EL (cell line): ENCODE measurements around the gene PROM2.
A peak's percentile ranks its signal among the peaks of the same experiment; 100 is the strongest.

Experiments
- DNase-seq: peaks from one replicate; pipeline ENCODE4 v3.0.0-alpha.2; 2016

Gene PROM2

GRCh38 chr2:95289253-95289652 is 15.0 kb downstream of the PROM2 start:
- no peak for DNase-seq

GRCh38 chr2:95291222-95291621 is 17.0 kb downstream of the PROM2 start:
- DNase-seq, result no peak

DNA sequence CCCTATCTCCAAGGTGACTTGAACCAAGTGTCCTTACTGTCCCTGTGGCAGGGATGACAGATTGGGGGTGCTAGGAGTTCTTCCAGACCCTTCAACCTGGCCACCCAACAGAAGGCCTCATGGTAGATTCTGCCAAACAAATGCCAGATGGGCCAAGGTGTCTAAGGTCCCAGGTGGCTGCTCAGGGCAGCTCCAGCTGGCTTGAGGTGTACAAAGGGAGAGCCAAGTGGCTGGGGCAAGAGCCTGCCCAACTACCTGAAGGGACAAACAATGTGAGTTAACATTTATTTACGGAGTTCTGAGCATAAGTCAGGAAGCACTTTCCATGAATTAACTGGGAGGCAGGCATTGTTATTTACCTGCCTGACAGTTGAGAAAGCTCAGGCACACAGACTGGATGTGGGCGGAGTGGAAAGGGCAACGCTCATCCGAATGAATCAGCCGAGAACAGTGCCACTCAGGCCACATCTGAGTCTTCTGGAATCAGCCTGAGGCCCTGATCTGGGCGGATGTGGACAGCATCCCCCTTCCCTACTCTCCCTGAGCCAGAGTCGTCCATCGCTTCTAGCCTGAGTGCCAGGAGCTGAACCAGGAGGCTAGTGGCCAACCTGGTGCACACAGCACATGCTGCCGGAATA is 18.5 kb downstream of the PROM2 start:
- DNase-seq, result peak; percentile 83

GRCh38 chr2:95294579-95295250 is 20.5 kb downstream of the PROM2 start:
- DNase-seq, result no peak

DNA sequence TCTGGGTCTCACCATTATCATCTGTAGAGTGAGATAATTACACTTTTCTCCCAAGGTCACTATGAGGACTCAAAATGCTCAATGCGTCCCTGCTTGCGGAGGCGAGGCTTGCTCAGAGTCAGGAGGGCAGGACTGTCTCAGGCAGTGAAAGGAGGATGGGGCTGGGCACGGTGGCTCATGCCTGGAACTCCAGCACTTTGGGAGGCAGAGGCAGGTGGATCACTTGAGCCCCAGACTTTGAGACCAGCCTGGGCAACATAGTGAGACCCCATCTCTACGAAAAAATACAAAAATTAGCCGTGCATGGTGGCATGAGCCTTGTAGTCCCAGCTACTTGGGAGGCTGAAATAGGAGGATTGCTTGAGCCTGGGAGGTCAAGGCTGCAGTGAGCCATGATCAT is 21.1 kb downstream of the PROM2 start:
- DNase-seq, result no peak

- DNase-seq, result no peak
Measured at GRCh38 chr2:95296011-95296410, 21.8 kb downstream of the PROM2 start.

DNA sequence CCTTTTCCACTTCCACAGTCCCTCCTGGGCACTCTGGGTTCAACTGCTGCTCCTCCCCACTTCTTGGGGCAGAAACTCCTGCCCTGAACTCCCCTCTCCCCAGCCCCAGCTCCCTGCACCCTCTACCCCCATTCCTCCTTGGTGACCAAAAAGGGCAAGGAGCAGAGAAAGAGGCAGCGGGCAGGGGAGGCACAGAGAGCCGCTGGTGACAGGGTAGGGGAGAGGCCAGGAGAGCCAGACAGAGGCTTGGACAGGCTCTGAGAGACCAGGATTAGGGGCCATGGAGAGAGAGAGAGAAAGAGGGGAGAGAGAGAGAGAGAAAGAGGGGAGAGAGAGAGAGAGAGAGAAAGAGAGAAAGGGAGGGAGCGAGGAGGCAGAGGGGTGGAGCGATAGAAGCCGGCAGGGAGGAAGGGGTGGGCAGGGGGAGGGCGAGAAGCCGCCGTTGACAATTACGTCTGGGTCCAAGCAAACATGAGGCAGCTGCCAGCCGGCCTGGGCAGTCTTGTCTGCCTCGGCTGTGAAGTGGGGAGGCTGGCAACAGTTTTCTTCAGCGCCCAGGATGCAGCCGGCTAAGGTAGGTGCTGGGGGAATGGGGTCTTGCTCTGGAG is 22.7 kb downstream of the PROM2 start, which contains the start of gene KCNIP3:
Gene KCNIP3, plus strand, starts transcription at position 468 of the 608 bp plus-strand sequence. Its CDS starts 92 bp downstream, at position 560.
- peak; percentile 19 for DNase-seq

GRCh38 chr2:95297639-95298395 is 23.6 kb downstream of the PROM2 start:
- no peak for DNase-seq

DNA sequence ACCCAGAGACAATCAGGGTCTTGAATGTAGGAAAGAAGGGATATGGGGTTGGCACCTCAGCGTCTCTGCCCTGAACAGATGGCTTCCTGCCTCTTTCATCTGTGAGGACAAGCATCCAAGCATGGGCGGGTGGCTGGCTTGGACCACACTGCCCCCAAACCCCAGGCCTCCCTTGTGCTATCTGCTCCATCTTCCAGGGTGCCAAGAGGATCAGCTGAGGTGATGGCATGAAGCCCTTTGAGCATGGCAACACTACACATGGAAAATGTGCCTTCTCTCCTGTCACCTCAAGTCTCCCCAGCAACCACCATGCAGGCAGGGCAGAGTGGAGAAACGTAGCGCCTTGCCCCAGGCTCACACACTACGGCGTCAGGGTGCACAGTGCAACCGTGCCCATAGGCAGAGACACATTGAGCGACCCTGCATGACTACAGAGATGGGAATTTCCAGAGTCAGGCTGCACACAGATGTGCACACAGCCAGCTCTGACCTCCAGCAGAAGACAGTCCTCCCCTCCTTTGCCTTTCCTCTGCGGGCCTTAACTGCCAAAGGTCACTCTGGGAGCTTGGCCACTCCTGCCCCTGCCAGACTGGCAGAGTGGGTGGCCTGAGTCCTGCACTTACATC is 24.4 kb downstream of the PROM2 start:
- DNase-seq, result peak; percentile 57

DNA sequence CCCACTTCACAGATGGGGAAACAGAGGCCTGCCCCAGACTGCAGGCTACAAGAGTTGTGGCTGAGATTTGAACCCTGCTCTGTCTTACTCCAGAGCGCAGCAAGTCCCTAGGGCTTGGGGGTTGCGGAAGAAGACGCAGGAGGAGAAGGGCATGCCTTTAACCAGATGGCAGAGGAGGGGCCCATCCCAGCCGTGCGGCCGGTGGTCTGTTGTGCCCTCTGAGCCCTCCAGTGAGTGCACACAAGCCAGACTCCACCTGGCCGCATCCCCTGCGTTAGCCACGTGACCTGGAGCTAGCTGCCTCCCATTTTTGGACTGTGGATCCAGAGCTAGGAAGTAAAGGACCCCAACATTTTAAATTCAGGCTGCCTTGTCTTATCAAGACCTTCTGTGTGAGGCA is 25.7 kb downstream of the PROM2 start:
- DNase-seq, result no peak

GRCh38 chr2:95300450-95300849 is 26.2 kb downstream of the PROM2 start:
- DNase-seq, result no peak

GRCh38 chr2:95301186-95301585 is 26.9 kb downstream of the PROM2 start:
- DNase-seq, result no peak

GRCh38 chr2:95301876-95302641 is 27.8 kb downstream of the PROM2 start:
- DNase-seq, result no peak

GRCh38 chr2:95303191-95303919 is 29.1 kb downstream of the PROM2 start:
- DNase-seq, result no peak

- no peak for DNase-seq
Measured at GRCh38 chr2:95305380-95306061, 31.3 kb downstream of the PROM2 start.

DNA sequence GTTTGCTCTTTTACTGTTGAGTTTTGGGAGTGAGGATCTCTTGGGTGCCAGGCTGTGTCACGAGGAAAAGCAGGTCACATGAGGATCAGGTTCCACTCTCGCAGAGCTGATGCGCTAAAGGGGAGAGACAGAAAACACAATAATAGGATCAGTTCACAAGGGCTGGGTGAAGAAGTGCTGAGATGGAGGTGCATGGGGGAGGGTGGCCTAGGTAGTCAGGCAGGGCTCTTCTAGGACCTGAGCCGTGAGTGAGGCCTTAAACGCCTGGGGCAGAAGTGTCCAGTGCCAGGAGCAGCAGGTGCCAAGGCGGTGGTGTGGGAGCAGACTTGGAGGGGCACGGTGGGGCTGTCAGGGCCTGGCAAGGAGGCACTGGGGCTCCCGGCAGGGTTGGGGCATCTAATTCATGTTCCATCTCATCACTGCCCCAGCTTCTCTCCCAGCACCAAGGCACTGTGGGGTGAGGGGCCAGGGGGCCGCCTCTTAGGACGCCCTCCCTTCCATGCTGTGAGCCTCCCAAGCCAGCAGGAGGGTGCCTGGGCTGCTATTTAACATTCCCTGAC is 32.2 kb downstream of the PROM2 start:
- DNase-seq, result no peak

GRCh38 chr2:95307036-95307435 is 32.8 kb downstream of the PROM2 start:
- DNase-seq, result no peak

DNA sequence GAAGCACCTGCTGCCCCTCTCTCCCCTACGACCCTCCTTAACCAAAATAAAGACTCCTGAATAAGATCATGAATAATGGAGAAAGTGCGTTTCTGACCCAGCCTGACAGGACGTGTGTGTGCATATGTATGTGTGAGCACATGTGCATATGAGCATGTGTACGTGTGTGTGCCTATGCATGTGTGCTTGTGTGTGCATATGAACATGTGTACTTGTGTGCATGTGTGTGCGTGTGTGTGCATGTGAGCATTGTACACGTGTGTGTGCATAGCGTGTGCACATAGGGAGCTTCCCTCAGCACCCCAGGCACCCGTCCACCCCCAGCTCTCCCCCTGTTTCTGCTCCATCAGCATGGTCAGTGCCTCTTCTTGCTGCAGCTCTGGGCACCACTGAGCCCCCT is 33.6 kb downstream of the PROM2 start:
- DNase-seq, result no peak

GRCh38 chr2:95308426-95308990 is 34.3 kb downstream of the PROM2 start:
- no peak for DNase-seq

DNA sequence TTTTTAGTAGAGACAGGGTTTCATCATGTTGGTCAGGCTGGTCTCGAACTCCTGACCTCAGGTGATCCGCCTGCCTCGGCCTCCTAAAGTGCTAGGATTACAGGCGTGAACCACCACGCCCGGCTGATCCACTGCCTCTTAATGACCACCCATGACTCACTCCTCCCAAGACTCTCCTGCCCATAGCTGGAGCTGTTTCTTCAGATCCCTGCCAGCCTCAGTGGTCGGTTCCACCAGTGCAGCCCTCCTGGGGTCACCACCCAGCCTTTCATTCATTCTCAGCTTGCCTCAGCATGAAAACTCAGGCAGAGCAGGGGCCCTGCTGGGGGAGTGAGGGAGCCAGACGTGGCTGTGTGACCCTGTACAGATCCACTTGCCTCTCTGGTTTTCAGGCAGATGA is 35.4 kb downstream of the PROM2 start:
- DNase-seq, result no peak
